ENCODE results near the gene LDHD.
"Not testable (repeated sequence)": the region's sequence is repeated elsewhere in the genome, so short reads cannot be mapped to it uniquely, and the experiment has no call there.

Gene LDHD

GRCh38 chr16:75097941-75098901, 18.4 kb downstream of the LDHD start:
- peak; percentile 83 to 88 for DNase-seq

GRCh38 chr16:75097191-75097761, 19.3 kb downstream of the LDHD start:
- peak in 1 of 2 experiments; percentile 20 for DNase-seq

GRCh38 chr16:75096656-75097055, 19.9 kb downstream of the LDHD start:
- DNase-seq: peak in 1 of 2 experiments; percentile 25

- DNase-seq: no peak
Measured at GRCh38 chr16:75095204-75095621, 21.4 kb downstream of the LDHD start.

GRCh38 chr16:75093598-75094540, 22.7 kb downstream of the LDHD start:
- DNase-seq: no peak

GRCh38 chr16:75092777-75093176, 23.8 kb downstream of the LDHD start:
- DNase-seq: no peak

GRCh38 chr16:75091619-75092018, 25.0 kb downstream of the LDHD start:
- not testable (repeated sequence) for DNase-seq

- not testable (repeated sequence) for DNase-seq
Measured at GRCh38 chr16:75090899-75091298, 25.7 kb downstream of the LDHD start.

GRCh38 chr16:75089486-75090202, 26.9 kb downstream of the LDHD start:
- no peak for DNase-seq

GRCh38 chr16:75088934-75089333, 27.6 kb downstream of the LDHD start:
- no peak for DNase-seq

GRCh38 chr16:75088216-75088615, 28.4 kb downstream of the LDHD start:
- no peak for DNase-seq

GRCh38 chr16:75087375-75087979, 29.1 kb downstream of the LDHD start:
- no peak for DNase-seq

- no peak for DNase-seq
Measured at GRCh38 chr16:75086688-75087374, 29.7 kb downstream of the LDHD start.

- no peak for DNase-seq
Measured at GRCh38 chr16:75086281-75086680, 30.3 kb downstream of the LDHD start.

GRCh38 chr16:75085556-75085955, 31.0 kb downstream of the LDHD start:
- no peak for DNase-seq

GRCh38 chr16:75083813-75084212, 32.8 kb downstream of the LDHD start:
- DNase-seq: no peak

- peak in 1 of 2 experiments; percentile 13 for DNase-seq
Measured at GRCh38 chr16:75081179-75081859, 35.3 kb downstream of the LDHD start.

GRCh38 chr16:75080205-75081029, 36.2 kb downstream of the LDHD start:
- no peak for DNase-seq

GRCh38 chr16:75079346-75079926, 37.1 kb downstream of the LDHD start:
- no peak for DNase-seq

All from activated T-cell treated with anti-CD3 and anti-CD28 coated beads, Interleukin-2, amount 50 U/mL, for 48 hours (primary cell).